Liver (tissue), 2 donors: ENCODE measurements around the gene MAP1A.
"Not testable (repeated sequence)": the region's sequence is repeated elsewhere in the genome, so short reads cannot be mapped to it uniquely, and the experiment has no call there.

Experiments
- REST ChIP-seq: IDR thresholded peaks from 2 replicates; pipeline ENCODE4 v1.6.1; 2016; ENCODE audit warnings: antibody characterized with exemption, mild to moderate bottlenecking
- TAF1 ChIP-seq: conservative IDR thresholded peaks from 2 replicates; pipeline ENCODE4 v1.6.1; 2016; ENCODE audit warnings: antibody characterized with exemption, mild to moderate bottlenecking
- YY1 ChIP-seq: IDR thresholded peaks from 2 replicates; pipeline ENCODE4 v1.6.1; 2016; ENCODE audit warnings: antibody characterized with exemption, mild to moderate bottlenecking
- donor health status: healthy.

- TF ChIP-seq TAF1, YY1, REST: not testable (repeated sequence)
These were observed 49.2 kb downstream of the MAP1A start for GRCh38 chr15:43566615-43567014.
